HG03442 (cell line): ENCODE results near the gene QRICH2.
"Not testable (repeated sequence)": the region's sequence is repeated elsewhere in the genome, so short reads cannot be mapped to it uniquely, and the experiment has no call there.

Source experiments
- ATAC-seq: cut with Tn5 transposase; IDR thresholded peaks from one replicate; pipeline ENCODE4 v1.9.1; 2021; ENCODE audit warnings: mild to moderate bottlenecking, moderate library complexity; ENCODE audit not compliant: unreplicated experiment

Gene QRICH2

GRCh38 chr17:76333673-76334505 is 25.8 kb upstream of the QRICH2 start:
- no peak for ATAC-seq

- ATAC-seq = no peak
Measured at GRCh38 chr17:76331083-76331482, 23.0 kb upstream of the QRICH2 start.

- no peak for ATAC-seq
Measured at GRCh38 chr17:76329664-76330063, 21.6 kb upstream of the QRICH2 start.

GRCh38 chr17:76327696-76328095 is 19.6 kb upstream of the QRICH2 start:
- no peak for ATAC-seq

GRCh38 chr17:76326306-76326705 is 18.2 kb upstream of the QRICH2 start:
- no peak for ATAC-seq

GRCh38 chr17:76318586-76318985 is 10.5 kb upstream of the QRICH2 start:
- no peak for ATAC-seq

GRCh38 chr17:76317535-76317934 is 9.5 kb upstream of the QRICH2 start:
- ATAC-seq = no peak

- ATAC-seq = no peak
Measured at GRCh38 chr17:76314392-76315227, 6.5 kb upstream of the QRICH2 start.

GRCh38 chr17:76312735-76313134 is 4.7 kb upstream of the QRICH2 start:
- ATAC-seq = no peak

- no peak for ATAC-seq
Measured at GRCh38 chr17:76309461-76309860, 1.4 kb upstream of the QRICH2 start.

- no peak for ATAC-seq
Measured at GRCh38 chr17:76307299-76307965, 644 bp downstream of the QRICH2 start.

- not testable (repeated sequence) for ATAC-seq
Measured at GRCh38 chr17:76305135-76305454, 3.0 kb downstream of the QRICH2 start.

- ATAC-seq = no peak
Measured at GRCh38 chr17:76304226-76305134, 3.6 kb downstream of the QRICH2 start.

GRCh38 chr17:76297436-76297835 is 10.6 kb downstream of the QRICH2 start:
- ATAC-seq = no peak

- ATAC-seq = no peak
Measured at GRCh38 chr17:76296889-76297288, 11.2 kb downstream of the QRICH2 start.

- ATAC-seq = no peak
Measured at GRCh38 chr17:76296186-76296585, 11.9 kb downstream of the QRICH2 start.

GRCh38 chr17:76293106-76293505 is 15.0 kb downstream of the QRICH2 start:
- ATAC-seq = no peak

- ATAC-seq = no peak
Measured at GRCh38 chr17:76292567-76292966, 15.5 kb downstream of the QRICH2 start.

- no peak for ATAC-seq
Measured at GRCh38 chr17:76281573-76282371, 26.3 kb downstream of the QRICH2 start.

- no peak for ATAC-seq
Measured at GRCh38 chr17:76280650-76281049, 27.4 kb downstream of the QRICH2 start.
